DMS153 (cell line): Measurements from ENCODE around the gene TSTD2.
A peak's percentile ranks its signal among the peaks of the same experiment; 100 is the strongest.
"Not testable (repeated sequence)": the region's sequence is repeated elsewhere in the genome, so short reads cannot be mapped to it uniquely, and the experiment has no call there.

Experiments used
- DNase-seq: peaks from one replicate; lab custom pipeline; 2025; lab: John Stamatoyannopoulos, UW

TSTD2 gene

GRCh38 chr9:97630591-97630990 is 2.6 kb downstream of the TSTD2 start:
- DNase-seq, result no peak

- no peak for DNase-seq
These were observed 4.0 kb downstream of the TSTD2 start for GRCh38 chr9:97629156-97629555.

DNA sequence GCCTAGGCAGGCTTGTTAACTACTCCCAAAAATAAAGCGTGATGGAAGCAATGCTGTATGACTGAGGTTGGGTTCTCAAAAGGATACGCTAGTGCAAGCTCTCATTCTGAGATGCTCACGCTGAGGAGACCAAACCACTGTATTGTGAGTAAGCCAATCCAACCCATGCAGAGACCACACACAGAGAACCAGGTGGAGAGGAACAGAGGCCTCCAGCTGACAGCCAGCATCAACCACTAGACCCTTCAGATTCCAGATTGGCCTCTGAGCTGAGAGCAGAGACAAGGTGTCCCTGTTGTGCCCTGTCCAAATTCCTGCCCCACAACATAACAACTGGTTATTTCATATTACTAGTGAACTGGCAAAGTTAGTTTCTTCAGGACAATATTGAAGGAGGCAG is 4.5 kb downstream of the TSTD2 start:
- DNase-seq, result no peak

DNA sequence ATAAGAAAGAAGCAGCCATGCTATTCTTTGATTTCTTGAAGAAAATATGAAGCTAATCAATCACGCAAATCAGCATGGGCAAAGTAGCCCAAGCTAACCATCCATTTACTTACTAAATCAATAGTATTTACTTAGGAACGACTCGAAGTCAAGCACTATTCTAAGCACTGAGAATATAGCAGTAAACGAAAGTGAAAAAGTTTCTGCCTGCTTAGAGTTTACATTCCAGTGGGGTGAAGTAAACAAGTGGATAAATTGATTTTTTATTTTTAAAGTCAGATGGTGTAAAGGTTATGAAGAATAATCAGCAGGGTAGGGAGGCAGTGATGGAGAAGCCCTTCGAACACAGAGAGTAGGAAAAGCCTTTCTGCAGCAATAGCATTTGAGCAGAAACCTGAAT is 5.5 kb downstream of the TSTD2 start:
- no peak for DNase-seq

GRCh38 chr9:97625620-97626019 is 7.5 kb downstream of the TSTD2 start:
- DNase-seq, result no peak

DNA sequence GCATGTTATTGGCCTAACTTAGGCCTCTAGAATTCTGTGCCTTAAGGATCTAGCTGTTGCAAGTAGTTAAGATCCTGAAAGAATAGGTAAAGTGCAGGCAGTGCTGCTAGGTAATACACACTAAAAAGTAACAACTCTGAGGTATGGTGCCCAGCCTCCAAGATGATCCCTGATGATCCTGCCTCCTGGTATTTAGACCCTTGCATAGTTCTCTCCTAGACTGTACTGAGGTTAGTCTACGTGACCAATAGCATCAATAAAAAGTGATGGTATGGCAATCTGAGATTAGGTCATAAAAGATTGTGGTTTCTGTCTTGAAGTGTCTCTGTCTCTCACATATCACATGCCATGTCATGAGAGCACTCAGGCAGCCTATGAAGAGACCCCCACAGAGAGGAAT is 9.2 kb downstream of the TSTD2 start:
- DNase-seq, result no peak

- DNase-seq, result not testable (repeated sequence)
These were observed 10.7 kb downstream of the TSTD2 start for GRCh38 chr9:97622483-97622882.

DNA sequence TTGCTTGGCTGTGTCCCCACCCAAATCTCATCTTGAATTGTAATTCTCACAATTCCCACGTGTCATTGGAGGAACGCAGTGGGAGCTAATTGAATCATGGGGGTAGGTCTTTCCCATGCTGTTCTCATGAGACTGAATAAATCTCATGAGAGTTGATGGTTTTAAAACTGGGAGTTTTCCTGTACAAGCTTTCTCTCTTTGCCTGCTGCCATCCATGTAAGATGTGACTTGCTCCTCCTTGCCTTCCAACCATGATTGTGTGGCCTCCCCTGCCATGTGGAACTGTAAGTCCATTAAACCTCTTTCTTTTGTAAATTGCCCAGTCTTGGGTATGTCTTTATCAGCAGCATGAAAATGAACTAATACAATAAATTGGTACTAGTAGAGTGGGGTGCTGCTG is 13.1 kb downstream of the TSTD2 start:
- DNase-seq, result not testable (repeated sequence)

DNA sequence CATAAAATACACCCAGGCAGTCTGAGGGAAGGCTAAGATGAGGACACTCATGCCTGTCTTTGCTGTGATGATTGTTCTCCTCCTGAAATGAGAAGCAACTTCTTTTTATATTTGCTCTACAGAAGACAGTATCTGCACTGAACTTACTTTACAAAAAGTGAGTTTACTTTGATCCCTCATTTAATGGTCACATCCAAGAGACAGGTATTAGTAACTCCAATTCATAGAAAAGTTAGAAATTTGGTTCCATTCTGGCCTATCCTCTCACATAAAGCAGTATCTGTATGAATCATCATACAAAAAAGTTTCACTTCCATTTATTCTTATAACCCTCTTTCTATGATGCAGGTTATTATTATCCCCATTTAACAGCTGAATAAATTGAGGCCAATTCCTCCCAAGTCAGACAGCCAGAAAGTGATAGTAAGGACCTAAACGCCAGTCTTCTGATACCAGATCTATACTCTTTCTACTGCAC is 15.2 kb downstream of the TSTD2 start:
- no peak for DNase-seq

GRCh38 chr9:97615439-97616072 is 17.6 kb downstream of the TSTD2 start:
- peak; percentile 8 for DNase-seq

- no peak for DNase-seq
These were observed 28.1 kb downstream of the TSTD2 start for GRCh38 chr9:97604901-97605645.

GRCh38 chr9:97602430-97602829 is 30.7 kb downstream of the TSTD2 start:
- no peak for DNase-seq

DNA sequence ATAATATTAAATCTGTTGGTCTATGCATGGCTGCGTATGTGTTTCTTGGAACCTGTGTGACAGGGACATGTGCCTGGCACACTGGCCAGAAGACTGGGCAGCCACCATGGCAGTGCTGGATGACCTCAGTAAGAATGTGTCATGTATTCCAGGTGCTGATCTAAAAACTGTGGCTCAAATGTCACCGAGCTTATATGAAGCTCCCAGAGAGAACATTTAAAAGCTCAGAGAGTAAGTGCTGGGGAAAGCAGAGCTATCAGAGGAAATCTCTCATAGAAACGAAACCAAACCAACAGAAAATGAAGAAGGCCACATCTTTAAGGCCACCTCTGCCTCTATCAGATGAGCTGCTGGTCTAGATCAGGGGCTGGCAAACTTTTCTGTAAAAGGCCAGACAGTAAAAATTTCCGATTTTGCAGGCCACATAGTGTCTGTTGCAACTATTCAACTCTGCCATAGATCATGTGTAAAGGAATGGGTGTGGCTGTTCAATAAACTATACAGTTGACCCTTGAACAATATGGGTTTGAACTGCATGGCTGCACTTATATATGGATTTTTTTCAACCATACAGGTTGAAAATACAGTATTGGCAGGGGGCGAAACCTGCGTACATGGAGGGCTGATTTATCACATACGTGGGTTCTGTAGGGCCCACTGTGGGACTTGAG is 31.8 kb downstream of the TSTD2 start:
- DNase-seq, result no peak

- no peak for DNase-seq
These were observed 32.5 kb downstream of the TSTD2 start for GRCh38 chr9:97600531-97601227.

GRCh38 chr9:97599314-97599846 is 33.8 kb downstream of the TSTD2 start:
- DNase-seq, result no peak

- DNase-seq, result peak; percentile 68
These were observed 34.5 kb downstream of the TSTD2 start for GRCh38 chr9:97598461-97599288.

DNA sequence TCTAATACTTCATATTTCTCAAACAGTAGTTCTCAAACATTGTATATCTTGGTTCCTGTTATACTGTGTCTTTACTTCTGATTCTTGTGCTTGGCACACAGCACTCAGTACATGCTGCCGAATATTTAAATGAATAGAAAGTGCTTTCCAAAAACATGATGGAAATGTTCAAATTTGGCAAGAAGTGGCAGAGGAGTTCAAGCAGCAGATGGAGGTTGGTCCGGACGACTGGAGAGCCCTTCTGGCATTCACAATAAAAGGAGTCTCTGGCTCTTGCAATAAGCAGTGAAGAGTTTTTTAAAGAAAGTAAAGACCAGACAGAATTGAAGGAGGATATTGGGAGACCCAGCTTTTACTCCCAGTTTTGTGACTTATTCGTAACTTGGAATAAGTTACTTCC is 36.3 kb downstream of the TSTD2 start:
- DNase-seq, result no peak

DNA sequence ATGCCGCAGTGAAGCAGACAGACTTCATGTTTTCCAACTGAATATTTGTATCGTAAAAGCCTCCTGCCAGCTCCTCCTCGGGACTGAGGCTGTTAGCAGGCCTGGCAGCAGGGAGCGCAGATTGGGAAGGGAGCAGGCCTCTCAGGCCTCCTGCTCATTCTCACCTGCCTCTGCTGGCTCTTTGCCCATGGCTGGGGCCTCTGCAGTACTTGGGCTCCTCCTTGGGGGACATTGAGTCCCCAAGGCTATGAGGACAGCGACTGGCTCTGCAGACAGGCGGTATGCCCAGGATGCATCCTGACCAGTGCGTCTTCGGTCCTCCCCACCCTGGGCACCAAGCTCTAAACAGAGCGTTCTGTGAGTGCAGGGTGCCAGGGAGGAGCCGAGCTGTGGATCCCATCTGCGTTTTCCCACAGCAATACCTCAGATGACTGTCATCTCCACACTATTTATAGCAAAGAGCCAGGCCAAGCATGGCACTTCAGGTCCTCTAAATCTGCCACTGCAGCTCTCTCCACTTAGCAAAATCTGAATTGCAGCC is 38.7 kb downstream of the TSTD2 start:
- DNase-seq, result peak; percentile 55

GRCh38 chr9:97593960-97594359 is 39.2 kb downstream of the TSTD2 start:
- DNase-seq, result peak; percentile 66

- peak; percentile 3 for DNase-seq
These were observed 41.0 kb downstream of the TSTD2 start for GRCh38 chr9:97592126-97592525.

DNA sequence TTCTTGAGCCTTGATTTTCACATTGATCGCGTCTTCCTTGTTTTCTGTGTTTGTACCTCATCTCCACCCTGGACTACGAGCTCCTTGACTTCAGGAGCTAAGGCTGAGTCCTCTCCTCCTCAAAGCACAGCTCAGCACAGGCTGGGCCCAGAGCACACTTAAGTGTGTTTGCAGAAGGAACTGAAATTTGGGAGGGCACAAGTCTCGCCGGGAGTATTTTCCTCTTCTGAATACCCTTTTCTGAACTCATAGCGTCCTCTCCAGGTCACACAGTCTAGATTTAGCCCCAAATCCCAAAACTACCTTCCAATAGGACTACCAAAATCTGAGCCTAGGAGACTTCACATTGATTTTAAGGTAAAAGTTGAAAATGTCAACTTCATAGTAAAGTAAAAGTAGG is 41.6 kb downstream of the TSTD2 start:
- no peak for DNase-seq
